Colonic mucosa (tissue), 4 donors: Measurements from ENCODE around the gene CERS6. TPM values are rescaled to one million over a fixed set of nuclear protein-coding genes. Genes with fewer than 3 reads are reported as not detected.

ENCODE experiments used
- DNase-seq: peaks from one replicate; pipeline ENCODE4 v3.0.0-alpha.2; 2020
- H3K27ac ChIP-seq: fragments of 200-600 bp; one replicate; pipeline ENCODE4 v1.8.0; 2021
- H3K27me3 ChIP-seq: fragments of 200-600 bp; one replicate; pipeline ENCODE4 v1.8.0; 2021
- H3K36me3 ChIP-seq: fragments of 200-600 bp; one replicate; pipeline ENCODE4 v1.8.0; 2021
- H3K4me1 ChIP-seq: fragments of 200-600 bp; one replicate; pipeline ENCODE4 v1.8.0; 2021; ENCODE audit warnings: mild to moderate bottlenecking
- H3K4me3 ChIP-seq: fragments of 200-600 bp; one replicate; pipeline ENCODE4 v1.8.0; 2021
- H3K9ac ChIP-seq, 2 donors: one replicate each; pipeline ENCODE4 v1.7.0; 2013; ENCODE audit warnings: control low read depth in 2 of 2, low read depth in 2 of 2, low read length in 2 of 2
- H3K9me3 ChIP-seq: fragments of 200-600 bp; one replicate; pipeline ENCODE4 v1.8.0; 2021
- intact Hi-C: fragments of 100-400 bp; cut with DNase I; formaldehyde crosslinking; loops from one replicate; pipeline ENCODE4 v1.14.1; 2022
- total RNA-seq, 2 donors: library from RNA; stranded (reverse); fragmentation: NEBNext Ultra II Directional in 1 of 2; extraction: Animal tissue kit (Norgen Biotek cat#: 25700) in 1 of 2; gene quantifications; one replicate each; pipeline ENCODE4 v1.2.1, GENCODE V29; 2021
- TF ChIP-seq, protein P1 (sequence below): fragments of 200-600 bp; IDR thresholded peaks from one replicate; pipeline ENCODE4 v1.8.0; 2022; ENCODE audit warnings: antibody characterized with exemption, mild to moderate bottlenecking
- donor health status: healthy.
- donor health status: DM: no; HTN: no; CAD: no.
- donor health status: DM: no; HTN: no; CAD: no.

The CERS6 gene
- total RNA-seq, 2 donors from 2014 or later = 56.7 to 75.9 TPM

GRCh38 chr2:168445960-168446359 lies 10.1 kb upstream of the CERS6 start:
- TF ChIP-seq, protein P1, sequence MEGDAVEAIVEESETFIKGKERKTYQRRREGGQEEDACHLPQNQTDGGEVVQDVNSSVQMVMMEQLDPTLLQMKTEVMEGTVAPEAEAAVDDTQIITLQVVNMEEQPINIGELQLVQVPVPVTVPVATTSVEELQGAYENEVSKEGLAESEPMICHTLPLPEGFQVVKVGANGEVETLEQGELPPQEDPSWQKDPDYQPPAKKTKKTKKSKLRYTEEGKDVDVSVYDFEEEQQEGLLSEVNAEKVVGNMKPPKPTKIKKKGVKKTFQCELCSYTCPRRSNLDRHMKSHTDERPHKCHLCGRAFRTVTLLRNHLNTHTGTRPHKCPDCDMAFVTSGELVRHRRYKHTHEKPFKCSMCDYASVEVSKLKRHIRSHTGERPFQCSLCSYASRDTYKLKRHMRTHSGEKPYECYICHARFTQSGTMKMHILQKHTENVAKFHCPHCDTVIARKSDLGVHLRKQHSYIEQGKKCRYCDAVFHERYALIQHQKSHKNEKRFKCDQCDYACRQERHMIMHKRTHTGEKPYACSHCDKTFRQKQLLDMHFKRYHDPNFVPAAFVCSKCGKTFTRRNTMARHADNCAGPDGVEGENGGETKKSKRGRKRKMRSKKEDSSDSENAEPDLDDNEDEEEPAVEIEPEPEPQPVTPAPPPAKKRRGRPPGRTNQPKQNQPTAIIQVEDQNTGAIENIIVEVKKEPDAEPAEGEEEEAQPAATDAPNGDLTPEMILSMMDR = no peak
- no peak for DNase-seq
- no peaks in the 10 kb centered on the region for H3K27me3 ChIP-seq
- no peak overlapping the region for H3K9ac ChIP-seq
- intact Hi-C loops = no loop called here
- no peaks in the 10 kb centered on the region for H3K36me3 ChIP-seq
- no peaks in the 10 kb centered on the region for H3K4me1 ChIP-seq
- H3K4me3 ChIP-seq = no peak overlapping the region
- H3K9me3 ChIP-seq = no peaks in the 10 kb centered on the region
- H3K27ac ChIP-seq = no peak overlapping the region

- intact Hi-C loops = no loop called here
- H3K36me3 ChIP-seq = no peaks in the 10 kb centered on the region
- H3K9me3 ChIP-seq = no peaks in the 10 kb centered on the region
- no peak overlapping the region for H3K27ac ChIP-seq
- no peak overlapping the region for H3K9ac ChIP-seq
- TF ChIP-seq, protein P1 = no peak
- no peaks in the 10 kb centered on the region for H3K27me3 ChIP-seq
- H3K4me1 ChIP-seq = no peaks in the 10 kb centered on the region
- DNase-seq = no peak
- H3K4me3 ChIP-seq = no peak overlapping the region
Observed at GRCh38 chr2:168448980-168449379, 7.1 kb upstream of the CERS6 start.

DNA sequence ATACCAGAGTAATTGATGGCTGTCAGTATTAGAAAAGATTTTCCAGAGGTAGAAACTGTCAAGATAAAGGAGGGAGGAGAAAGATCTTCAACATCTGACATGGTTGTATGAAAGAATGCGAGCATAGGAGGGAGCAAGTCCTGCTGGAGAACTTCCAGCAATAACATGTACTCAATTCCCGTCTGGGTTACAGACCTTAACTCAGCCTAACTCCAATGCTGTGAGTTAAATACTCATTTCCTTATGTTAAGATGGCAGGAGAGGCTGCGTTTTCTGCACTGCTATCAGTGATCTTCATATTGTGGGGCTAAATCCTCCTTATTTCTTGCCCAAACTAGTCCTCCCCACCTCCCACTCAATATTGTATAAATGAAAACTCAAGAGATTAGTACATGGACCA lies 6.7 kb upstream of the CERS6 start:
- Histone ChIP-seq H3K36me3 (no peaks in the 10 kb centered on the region), H3K27me3 (no peaks in the 10 kb centered on the region), H3K4me1 (no peaks in the 10 kb centered on the region), H3K9me3 (no peaks in the 10 kb centered on the region), H3K9ac (no peak overlapping the region), H3K4me3 (no peak overlapping the region), H3K27ac (no peak overlapping the region)
- DNase-seq = no peak
- TF ChIP-seq, protein P1 = no peak
- intact Hi-C loops = no loop called here

GRCh38 chr2:168450171-168450570 lies 5.9 kb upstream of the CERS6 start:
- H3K36me3 ChIP-seq = no peaks in the 10 kb centered on the region
- no peaks in the 10 kb centered on the region for H3K4me1 ChIP-seq
- no peak overlapping the region for H3K4me3 ChIP-seq
- TF ChIP-seq, protein P1 = no peak
- intact Hi-C loops = loop anchor here (10.0 kb wide), 1 partner anchor 245 kb away; no protein-coding TSS in a partner anchor
- DNase-seq = no peak
- no peak overlapping the region for H3K27ac ChIP-seq
- no peak overlapping the region for H3K9ac ChIP-seq
- no peaks in the 10 kb centered on the region for H3K27me3 ChIP-seq
- H3K9me3 ChIP-seq = no peaks in the 10 kb centered on the region

DNA sequence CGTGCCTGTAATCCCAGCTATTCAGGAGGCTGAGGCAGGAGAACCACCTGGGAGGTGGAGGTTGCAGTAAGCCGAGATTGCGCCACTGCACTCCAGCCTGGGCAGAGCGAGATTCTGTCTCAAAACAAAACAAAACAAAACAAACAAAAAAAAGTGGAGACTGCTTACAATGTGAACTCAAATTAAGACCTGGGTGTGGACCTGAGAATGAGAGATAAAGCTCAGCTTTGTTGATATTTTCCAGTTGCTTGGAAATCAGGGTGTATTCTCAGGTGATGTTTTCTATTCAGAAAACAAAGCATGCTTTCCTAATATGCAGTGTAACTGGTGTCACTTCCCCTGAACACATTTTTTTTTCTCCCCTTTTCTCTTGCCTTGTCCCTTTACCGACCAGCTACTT lies 5.3 kb upstream of the CERS6 start:
- TF ChIP-seq, protein P1 = no peak
- H3K27ac ChIP-seq = no peak overlapping the region

More for the DNA sequence above, 5.3 kb upstream of the CERS6 start:
- H3K4me3 ChIP-seq = no peak overlapping the region
- intact Hi-C loops = loop anchor here (10.0 kb wide), 1 partner anchor 244 kb away; no protein-coding TSS in a partner anchor
- H3K9ac ChIP-seq = no peak overlapping the region
- DNase-seq = no peak
- no peaks in the 10 kb centered on the region for H3K9me3 ChIP-seq
- no peaks in the 10 kb centered on the region for H3K36me3 ChIP-seq
- H3K27me3 ChIP-seq = no peaks in the 10 kb centered on the region
- no peaks in the 10 kb centered on the region for H3K4me1 ChIP-seq
